Kidney epithelial cell (primary cell): ENCODE data around the gene ACP1. TPM values are rescaled to one million over a fixed set of nuclear protein-coding genes. Genes with fewer than 3 reads are reported as not detected.

Source experiments
- DNase-seq: peaks from one replicate; pipeline ENCODE4 v3.0.0-alpha.2; 2010; ENCODE audit warnings: low read depth
- H3K27me3 ChIP-seq: 2 replicates; pipeline ENCODE4 v1.6.0; 2011; ENCODE audit warnings: low read length; ENCODE audit not compliant: control insufficient read depth, insufficient read depth
- H3K36me3 ChIP-seq: 2 replicates; pipeline ENCODE4 v1.5.1; 2011; ENCODE audit warnings: low read length; ENCODE audit not compliant: control insufficient read depth, insufficient read depth
- H3K4me3 ChIP-seq: 2 replicates; pipeline ENCODE4 v1.5.1; 2011; ENCODE audit warnings: low read depth, mild to moderate bottlenecking, control low read depth, low read length
- CTCF ChIP-seq: IDR thresholded peaks from 2 replicates; pipeline ENCODE4 v1.5.1; 2011; ENCODE audit warnings: mild to moderate bottlenecking, moderate library complexity, low read length, control low read depth, inconsistent platforms; ENCODE audit not compliant: insufficient read depth, poor library complexity, severe bottlenecking
- total RNA-seq: library from RNA; depleted of rRNA; stranded (reverse); fragments of >200 nt; gene quantifications from 2 replicates; pipeline ENCODE4 v1.2.3, GENCODE V29; 2015

ACP1 gene
- total RNA-seq, 1 donor from 2014 or later, result 120 TPM

- Histone ChIP-seq H3K4me3 (no peak overlapping the region), H3K27me3 (no peaks in the 10 kb centered on the region), H3K36me3 (no peaks in the 10 kb centered on the region)
- TF ChIP-seq CTCF, result no peak
- DNase-seq, result no peak
Measured at GRCh38 chr2:237878-238277, 26.9 kb upstream of the ACP1 start.

- DNase-seq, result no peak
- no peak for TF ChIP-seq CTCF
- Histone ChIP-seq H3K27me3 (no peaks in the 10 kb centered on the region), H3K36me3 (no peaks in the 10 kb centered on the region), H3K4me3 (no peak overlapping the region)
Measured at GRCh38 chr2:238431-238830, 26.3 kb upstream of the ACP1 start.

GRCh38 chr2:238869-239268, 25.9 kb upstream of the ACP1 start:
- no peak for TF ChIP-seq CTCF
- no peak for DNase-seq
- no peaks in the 10 kb centered on the region for H3K27me3 ChIP-seq
- no peaks in the 10 kb centered on the region for H3K36me3 ChIP-seq
- H3K4me3 ChIP-seq, result no peak overlapping the region

- no peak for TF ChIP-seq CTCF
- no peak overlapping the region for H3K4me3 ChIP-seq
- no peaks in the 10 kb centered on the region for H3K27me3 ChIP-seq
- no peaks in the 10 kb centered on the region for H3K36me3 ChIP-seq
- DNase-seq, result no peak
Measured at GRCh38 chr2:244547-244946, 20.2 kb upstream of the ACP1 start.

DNA sequence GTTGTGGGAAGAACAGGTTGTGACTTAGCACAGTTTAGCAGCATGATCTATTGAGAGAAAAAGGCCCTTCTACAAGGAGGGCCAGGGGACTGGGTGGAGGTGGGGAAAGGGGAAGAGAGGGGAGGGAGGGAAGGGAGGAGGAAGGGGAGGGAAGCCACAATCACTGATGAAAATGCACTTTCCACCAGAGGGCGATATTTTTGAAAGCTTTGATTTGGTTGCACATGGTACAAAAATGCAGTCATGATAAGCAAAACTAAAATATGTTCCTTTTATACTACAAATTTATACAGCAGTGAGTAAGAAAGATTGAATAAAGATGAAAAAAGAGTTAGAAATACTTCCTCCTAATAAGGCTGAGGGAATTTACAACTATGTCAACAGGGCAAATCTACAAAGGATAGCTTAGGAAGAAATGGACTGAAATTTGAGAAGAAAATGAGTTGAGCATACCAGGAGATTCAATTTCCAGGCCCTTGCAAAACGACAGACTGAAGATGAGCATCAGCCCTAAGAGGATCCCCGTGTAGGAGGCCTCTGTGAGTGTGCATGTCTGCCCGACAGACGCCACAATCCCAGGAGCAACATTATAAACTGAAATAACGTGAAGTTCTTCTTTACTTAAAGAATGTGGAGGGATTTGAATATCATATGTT, 18.1 kb upstream of the ACP1 start:
- peak; percentile 4 for DNase-seq
- Histone ChIP-seq H3K27me3 (no peaks in the 10 kb centered on the region), H3K36me3 (no peaks in the 10 kb centered on the region), H3K4me3 (no peak overlapping the region)
- TF ChIP-seq CTCF, result peak; percentile 61

DNA sequence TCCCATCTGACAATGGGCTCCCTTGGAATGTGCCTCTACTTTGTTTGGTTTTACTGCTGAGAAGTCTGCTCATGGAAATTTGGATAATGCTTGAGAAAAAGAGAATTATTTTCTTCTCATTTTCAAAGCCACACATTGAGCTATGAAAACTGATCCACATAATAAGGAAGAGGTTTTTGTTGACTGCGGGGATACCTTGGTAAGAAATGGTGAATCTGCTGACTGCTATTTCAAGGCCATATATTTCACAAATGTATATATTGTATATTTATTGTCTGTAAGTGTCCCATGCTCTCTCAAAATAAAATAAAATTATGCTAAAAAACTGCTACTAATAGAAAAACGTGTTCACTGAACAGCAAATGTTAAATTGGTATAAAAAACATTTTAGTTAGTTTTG, 16.0 kb upstream of the ACP1 start:
- DNase-seq, result no peak
- Histone ChIP-seq H3K36me3 (no peaks in the 10 kb centered on the region), H3K4me3 (no peak overlapping the region), H3K27me3 (no peaks in the 10 kb centered on the region)
- no peak for TF ChIP-seq CTCF
